AG08396 (cell line): ENCODE data around the gene HOXD9.
A peak's percentile ranks its signal among the peaks of the same experiment; 100 is the strongest.

Experiments used
- DNase-seq: peaks from one replicate; pipeline ENCODE4 v3.0.0; 2012; ENCODE audit warnings: low spot score, mixed read lengths

Gene HOXD9

GRCh38 chr2:176122683-176123410 is at the start of gene HOXD9:
Gene HOXD9 (plus strand): TSS chr2:176122719. CDS start chr2:176122769, 50 bp downstream.
- DNase-seq = no peak

DNA sequence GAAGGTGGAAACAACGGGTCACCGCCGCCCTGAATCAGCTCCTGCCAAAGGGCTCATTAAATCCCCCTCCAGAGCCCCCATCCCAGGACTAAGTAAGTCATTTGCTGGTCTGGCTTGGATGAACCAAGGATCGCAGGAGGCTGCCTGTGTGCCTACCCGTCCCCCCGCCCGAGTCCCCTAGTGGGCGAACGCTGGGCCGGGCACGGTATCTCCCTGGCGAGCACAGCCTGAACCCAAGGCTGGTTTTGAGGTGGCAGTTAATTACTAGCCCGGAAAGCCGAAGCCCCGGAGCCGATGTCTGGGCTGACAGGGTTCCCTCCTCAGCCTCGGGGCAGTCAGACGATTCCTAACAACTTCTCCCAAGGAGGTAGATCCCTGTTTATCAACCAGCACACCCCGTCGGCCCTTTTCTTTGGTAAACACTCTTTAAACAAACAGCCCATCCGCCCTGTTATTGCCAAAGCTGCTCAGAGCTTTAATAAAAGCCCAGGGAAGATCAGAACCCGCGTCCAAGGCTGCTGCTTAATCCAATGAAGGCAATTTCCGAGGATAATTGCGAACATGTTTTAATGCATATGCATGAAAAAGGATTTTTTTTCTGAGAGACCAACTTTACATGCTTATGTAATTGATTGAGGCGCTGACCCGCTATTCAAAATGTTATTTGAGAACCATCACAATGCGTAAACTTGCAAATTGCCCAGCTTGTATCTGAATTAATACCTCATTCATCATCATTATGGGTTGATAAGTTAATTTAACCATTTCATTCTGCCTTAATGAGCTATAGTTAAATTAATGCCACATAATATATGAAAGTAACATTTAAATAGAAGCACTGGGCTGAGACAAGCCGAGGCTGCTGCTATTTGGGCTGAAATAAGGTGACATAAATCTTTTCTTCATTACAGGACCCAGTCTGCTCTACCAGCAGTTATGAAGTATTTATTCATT is 49.3 kb upstream of the HOXD9 start:
- DNase-seq = no peak

DNA sequence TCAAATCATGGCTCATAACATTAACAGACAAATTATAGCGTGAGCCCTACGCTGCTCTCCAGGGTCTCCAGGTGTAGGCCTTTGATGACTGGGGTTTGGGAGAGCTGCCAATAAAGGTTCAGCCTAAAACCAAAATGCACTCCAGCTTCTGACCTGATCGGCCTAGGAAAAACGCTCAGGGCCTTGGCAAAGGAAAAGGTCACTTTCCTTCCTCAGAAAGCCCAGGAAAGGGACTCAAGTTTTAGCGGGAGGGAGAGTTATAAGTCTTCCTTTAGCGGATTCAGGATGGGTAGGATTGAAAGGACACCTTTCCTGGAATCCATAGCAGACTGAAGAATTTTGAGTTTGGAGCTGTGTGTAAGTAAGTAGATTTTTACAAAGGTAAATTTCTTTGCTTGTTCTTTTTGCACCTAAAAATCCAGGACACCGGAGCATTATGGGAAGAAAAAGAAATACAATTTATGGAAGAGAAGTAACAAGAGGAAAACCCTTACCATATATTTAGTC is 47.5 kb upstream of the HOXD9 start:
- no peak for DNase-seq

DNA sequence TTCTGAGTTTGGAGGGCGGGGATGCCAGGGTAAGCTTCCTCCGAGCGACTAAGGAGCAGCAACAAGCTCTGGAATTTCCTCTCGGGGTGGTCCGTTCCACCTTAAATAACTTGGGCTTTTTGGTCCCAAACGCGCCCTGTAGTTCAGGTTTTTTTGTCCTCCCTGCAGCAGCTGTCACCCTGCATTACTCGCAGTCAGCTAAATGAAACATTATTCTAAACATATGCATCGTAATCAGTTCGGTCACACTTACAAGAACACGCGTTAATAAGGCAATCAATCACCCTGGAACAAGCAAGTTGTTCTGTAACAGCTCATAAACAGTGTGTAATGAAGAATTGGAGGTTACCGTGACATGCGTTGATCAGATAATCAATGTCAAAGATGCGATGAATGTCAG is 47.0 kb upstream of the HOXD9 start:
- no peak for DNase-seq

GRCh38 chr2:176076063-176076462 is 46.5 kb upstream of the HOXD9 start:
- no peak for DNase-seq

- DNase-seq = no peak
Observed at GRCh38 chr2:176076796-176077195, 45.7 kb upstream of the HOXD9 start.

DNA sequence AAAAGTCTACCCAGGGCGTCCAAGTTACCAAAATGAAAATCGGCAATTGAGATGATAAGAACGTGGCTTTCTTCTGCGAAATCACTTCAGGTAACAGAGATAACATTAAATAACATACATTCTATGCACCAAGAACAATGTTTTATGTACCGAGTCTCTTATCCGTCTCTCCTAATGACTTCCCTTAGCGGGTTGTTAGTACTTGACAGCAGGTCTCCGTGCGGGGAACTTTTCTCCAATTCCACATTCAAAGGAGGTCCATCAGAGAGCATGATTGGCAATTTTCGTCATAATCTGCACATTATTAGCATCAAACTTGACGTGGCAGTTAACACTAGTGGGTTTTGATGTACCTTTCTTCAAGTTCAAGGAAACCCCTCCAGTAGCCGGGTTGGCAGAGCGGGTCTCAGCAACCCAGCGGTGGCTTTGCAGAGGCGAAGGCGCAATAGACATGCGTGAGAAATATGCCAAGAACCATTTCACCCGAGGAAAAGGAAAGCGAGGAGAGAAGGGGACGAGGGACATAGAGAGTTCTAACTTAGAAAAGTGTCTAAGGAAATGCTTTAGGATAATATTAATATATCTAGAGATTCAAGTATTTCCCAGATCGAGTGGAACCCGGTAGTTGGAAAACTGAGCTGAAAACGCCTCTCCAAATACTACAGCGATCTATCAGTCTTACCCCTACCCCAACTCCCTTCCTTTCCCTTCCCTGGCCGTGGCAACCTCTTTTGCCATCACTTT is 43.8 kb upstream of the HOXD9 start:
- DNase-seq = no peak

GRCh38 chr2:176079285-176079830 is 43.2 kb upstream of the HOXD9 start:
- DNase-seq = no peak

DNA sequence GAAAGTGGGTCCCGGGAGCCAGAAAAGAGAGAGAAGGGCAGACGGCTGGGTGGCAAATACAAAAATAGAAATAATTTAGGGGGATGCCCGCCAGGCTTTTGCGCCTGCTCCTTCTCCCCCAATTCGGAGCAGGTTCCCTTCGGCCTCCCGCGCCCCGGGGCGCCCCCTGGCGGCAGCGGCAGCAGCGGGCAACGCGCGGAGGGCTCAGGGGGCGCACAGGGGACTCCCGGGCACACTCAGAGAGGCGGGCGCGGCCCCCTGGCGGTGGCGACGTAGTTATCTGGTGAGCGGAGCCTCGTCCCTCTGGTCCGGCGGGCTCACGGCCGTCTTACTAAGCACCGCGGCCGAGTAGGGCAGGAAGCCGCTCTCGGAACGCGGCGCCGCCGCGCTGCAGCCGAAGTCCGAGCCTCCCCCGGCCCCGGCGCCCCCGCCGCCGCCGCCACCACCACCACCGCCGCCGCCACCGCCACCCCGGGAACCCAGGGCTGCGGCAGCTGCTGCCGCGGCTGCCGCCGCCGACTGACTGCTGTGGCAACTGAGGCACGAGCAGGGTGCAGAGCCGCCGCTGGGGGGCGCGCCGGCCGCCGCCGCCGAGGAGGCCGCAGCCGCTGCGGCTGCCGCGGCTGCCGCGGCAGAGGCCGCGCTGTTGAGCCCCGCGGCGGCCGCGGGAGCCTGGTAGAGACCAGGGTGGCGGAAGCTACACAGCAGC is 42.5 kb upstream of the HOXD9 start:
- DNase-seq = peak; percentile 77

DNA sequence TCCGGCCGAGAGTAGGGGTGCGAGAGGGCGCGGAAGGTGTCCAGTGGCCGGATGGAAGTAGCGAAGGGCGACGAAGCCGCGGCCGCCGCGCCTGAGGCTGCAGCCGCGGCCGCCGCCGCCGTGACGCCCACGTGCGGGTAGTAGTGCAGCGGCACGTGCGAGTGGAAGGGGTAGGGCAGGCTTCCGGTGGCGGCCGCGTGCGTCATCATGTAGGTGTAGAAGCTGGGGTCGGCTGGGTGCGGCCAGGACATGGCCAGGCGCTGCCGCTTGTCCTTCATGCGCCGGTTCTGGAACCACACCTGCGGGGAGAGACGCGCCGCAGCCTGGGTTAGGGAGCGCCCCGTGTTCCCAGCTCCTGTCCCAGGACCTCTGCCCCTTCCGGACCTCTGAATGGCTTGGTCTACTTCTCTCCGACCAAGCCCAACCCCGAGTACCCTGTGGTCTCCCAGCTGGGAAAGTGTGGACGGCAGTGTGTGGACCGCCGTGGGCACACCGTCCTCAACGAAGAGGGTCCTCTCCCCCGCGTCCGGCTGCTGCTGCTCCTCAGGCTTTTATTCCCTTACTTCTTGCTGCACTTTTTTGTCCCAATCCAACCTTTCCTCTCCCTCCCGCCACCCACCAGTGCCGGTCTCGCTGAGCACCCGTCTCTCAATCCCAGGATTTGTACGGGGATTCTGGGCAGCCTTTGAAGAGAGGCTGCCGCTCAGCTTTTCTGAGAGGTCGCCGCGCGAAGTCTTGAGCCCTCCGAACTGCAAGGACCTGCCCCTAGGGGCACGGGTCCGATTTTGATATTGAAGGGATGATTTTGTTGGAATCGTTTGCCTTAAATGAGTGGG is 41.8 kb upstream of the HOXD9 start:
- no peak for DNase-seq

DNA sequence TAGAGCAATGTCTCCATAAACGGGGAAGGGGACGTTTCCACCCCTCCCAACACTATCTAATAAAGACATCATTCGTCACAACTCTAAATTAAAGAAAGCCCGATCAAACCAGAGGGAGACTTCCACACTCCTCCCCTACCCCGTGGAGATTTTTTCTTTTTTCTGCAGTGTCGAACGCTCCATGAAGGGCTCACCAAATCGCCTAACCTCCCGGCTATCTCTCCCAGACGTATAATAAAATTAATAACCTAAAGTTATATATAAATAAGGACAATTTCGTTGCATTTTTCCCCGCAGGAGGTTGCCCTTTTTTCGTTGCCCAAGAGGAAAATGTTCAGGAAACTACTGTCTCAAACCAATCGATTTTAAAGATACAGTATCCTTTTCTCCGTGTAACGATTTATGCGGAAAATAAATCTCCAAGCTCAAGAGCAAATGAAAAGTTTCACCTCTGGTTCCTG is 41.1 kb upstream of the HOXD9 start:
- no peak for DNase-seq

GRCh38 chr2:176081837-176082524 is 40.5 kb upstream of the HOXD9 start:
- no peak for DNase-seq

- no peak for DNase-seq
Observed at GRCh38 chr2:176082525-176082823, 40.0 kb upstream of the HOXD9 start.

- no peak for DNase-seq
Observed at GRCh38 chr2:176082824-176083751, 39.4 kb upstream of the HOXD9 start.

DNA sequence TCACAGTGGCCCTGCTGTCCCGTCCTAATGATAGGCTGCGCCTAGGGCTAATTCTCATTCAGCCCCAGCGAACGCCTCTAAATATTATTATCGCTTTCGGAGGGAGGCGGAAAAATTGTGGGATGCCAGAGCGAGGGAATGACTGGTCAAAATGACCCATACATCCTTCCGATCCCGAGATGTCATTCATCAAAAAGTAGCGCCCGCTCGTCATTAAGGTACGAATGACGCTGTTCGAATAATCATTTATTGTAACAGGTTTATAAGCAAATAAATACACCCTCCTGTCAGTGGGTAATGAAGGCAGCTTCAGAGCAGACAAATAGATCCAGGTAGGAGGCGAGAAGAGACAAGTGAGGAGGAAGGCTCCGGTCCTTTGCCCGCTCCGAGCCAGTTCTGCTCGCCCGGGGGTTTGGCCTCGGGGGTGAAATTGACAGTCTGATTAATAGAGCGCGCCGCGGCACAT is 38.7 kb upstream of the HOXD9 start, which contains the start of gene EVX2:
Gene EVX2, minus strand, starts transcription at position 167 of the 466 bp plus-strand sequence. CDS start 186 bp downstream, outside the sequence.
- no peak for DNase-seq

DNA sequence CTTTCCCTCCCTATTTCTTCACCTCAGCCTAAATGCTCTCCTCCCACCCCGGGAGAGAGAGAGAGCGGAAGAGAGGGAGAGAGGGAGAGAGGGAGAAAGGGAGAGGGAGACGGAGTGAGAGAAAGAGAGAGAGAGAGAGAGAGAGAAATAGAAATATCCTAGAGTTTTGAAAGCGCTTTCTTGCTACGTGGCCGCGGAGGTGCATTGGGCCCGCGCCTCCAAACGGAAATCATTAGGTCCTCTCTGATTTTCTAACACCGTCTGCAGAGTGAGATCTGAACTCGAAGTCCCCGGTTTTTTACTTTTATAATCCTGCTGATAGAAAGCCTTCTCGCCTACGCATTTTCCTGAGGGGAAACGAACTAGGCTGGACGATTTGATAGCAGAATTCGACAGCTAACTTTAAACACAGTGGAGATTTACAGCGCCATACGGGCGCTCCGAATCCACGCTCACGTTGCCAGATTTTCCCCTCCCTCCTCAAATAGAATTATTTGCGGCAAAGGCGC is 37.9 kb upstream of the HOXD9 start:
- no peak for DNase-seq

GRCh38 chr2:176085120-176085788 is 37.3 kb upstream of the HOXD9 start:
- no peak for DNase-seq
